ENCODE results near the gene INSR.

INSR gene

DNA sequence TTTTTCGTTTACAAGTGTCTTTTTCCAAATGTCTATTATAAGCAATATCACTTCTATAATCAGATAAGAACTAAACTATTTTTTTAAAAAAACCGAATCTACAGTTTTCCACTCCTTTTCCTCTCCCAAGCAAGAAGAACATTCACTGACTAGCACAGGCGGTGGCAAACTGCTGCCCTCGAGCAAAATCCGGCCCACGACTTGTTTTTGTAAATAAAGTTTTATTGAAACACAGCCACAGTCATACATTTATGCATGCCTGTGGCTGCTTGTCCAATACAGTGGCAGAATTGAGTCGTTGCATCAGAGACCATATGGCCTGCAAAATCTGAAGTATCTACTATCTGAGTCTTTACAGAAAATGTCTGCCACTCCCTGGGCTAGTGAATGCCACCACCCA lies 27.4 kb downstream of the INSR start:
- no peak overlapping the region for H3K9ac ChIP-seq (ENCODE audit: low read length)
- H3K79me2 ChIP-seq (ENCODE audit: low read length): no peaks in the 10 kb centered on the region
- TF ChIP-seq, protein P1, sequence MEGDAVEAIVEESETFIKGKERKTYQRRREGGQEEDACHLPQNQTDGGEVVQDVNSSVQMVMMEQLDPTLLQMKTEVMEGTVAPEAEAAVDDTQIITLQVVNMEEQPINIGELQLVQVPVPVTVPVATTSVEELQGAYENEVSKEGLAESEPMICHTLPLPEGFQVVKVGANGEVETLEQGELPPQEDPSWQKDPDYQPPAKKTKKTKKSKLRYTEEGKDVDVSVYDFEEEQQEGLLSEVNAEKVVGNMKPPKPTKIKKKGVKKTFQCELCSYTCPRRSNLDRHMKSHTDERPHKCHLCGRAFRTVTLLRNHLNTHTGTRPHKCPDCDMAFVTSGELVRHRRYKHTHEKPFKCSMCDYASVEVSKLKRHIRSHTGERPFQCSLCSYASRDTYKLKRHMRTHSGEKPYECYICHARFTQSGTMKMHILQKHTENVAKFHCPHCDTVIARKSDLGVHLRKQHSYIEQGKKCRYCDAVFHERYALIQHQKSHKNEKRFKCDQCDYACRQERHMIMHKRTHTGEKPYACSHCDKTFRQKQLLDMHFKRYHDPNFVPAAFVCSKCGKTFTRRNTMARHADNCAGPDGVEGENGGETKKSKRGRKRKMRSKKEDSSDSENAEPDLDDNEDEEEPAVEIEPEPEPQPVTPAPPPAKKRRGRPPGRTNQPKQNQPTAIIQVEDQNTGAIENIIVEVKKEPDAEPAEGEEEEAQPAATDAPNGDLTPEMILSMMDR (IDR thresholded peaks at IDR 0.05; ENCODE audit: low read depth, low read length): no peak
- TF ChIP-seq EZH2phosphoT487 (IDR thresholded peaks at IDR 0.05; ENCODE audit: low read depth): no peak
- H3K4me2 ChIP-seq (ENCODE audit: low read length): no peak overlapping the region
- H3K27me3 ChIP-seq (ENCODE audit: low read depth, low read length): no peaks in the 10 kb centered on the region
- H4K20me1 ChIP-seq (ENCODE audit: insufficient read depth, low read length): no peaks in the 10 kb centered on the region
- no peaks in the 10 kb centered on the region for H3K9me3 ChIP-seq (ENCODE audit: insufficient read depth, low read length)
- H3K27ac ChIP-seq (ENCODE audit: low read length): no peak overlapping the region
- no peak overlapping the region for H3K4me3 ChIP-seq (ENCODE audit: low read length)
- no peak overlapping the region for H2AFZ ChIP-seq (ENCODE audit: low read depth, low read length)
- no peaks in the 10 kb centered on the region for H3K4me1 ChIP-seq (ENCODE audit: low read length)
- no peaks in the 10 kb centered on the region for H3K36me3 ChIP-seq (replicated peaks; ENCODE audit: low read depth, low read length)

DNA sequence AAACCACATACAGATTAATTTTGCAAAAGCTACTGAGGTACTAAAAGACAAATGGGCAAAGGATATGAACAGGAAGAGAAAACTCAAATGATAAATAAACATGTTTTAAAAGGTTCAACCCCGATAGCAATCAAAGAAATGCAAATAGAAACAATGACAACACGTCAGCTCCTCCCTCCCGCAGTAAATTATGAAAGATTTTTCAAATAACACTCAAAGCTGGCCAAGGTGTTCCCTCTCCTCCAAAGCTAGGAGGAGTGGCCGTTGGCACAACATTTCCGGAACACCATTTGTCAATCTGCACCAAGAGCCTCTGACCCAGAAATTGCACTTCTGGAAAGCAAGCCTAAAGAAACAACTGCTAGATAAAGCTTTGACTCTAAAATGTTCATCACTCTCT lies 28.3 kb downstream of the INSR start:
- no peak overlapping the region for H3K4me3 ChIP-seq (ENCODE audit: low read length)
- no peaks in the 10 kb centered on the region for H4K20me1 ChIP-seq (ENCODE audit: insufficient read depth, low read length)
- H3K27ac ChIP-seq (ENCODE audit: low read length): no peak overlapping the region
- H2AFZ ChIP-seq (ENCODE audit: low read depth, low read length): no peak overlapping the region
- no peaks in the 10 kb centered on the region for H3K4me1 ChIP-seq (ENCODE audit: low read length)
- H3K4me2 ChIP-seq (ENCODE audit: low read length): no peak overlapping the region
- no peaks in the 10 kb centered on the region for H3K36me3 ChIP-seq (replicated peaks; ENCODE audit: low read depth, low read length)
- no peak overlapping the region for H3K9ac ChIP-seq (ENCODE audit: low read length)
- H3K79me2 ChIP-seq (ENCODE audit: low read length): no peaks in the 10 kb centered on the region
- TF ChIP-seq, protein P1 (IDR thresholded peaks at IDR 0.05; ENCODE audit: low read depth, low read length): no peak
- TF ChIP-seq EZH2phosphoT487 (IDR thresholded peaks at IDR 0.05; ENCODE audit: low read depth): no peak
- H3K27me3 ChIP-seq (ENCODE audit: low read depth, low read length): no peaks in the 10 kb centered on the region
- H3K9me3 ChIP-seq (ENCODE audit: insufficient read depth, low read length): no peaks in the 10 kb centered on the region

DNA sequence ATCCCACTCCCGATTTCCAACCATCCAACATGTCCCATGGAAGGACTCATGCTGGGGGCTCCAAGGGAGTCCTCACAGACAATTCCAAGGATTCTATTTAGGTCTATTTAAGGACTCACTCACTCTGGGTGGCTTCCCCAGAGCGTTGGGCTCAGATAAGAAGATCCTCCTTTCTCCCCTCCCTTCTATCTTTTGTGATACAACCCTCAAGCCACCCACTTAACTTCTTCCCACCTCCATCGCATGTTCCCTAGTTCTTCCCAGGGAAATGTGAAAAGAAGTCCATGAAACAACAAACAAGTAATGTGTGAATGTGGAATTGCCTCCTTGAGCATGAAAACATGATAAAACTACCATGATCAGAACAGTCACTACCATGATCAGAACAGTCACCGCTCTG lies 29.4 kb downstream of the INSR start:
- Histone ChIP-seq H3K27me3 (ENCODE audit: low read depth, low read length) (0 out of 2 replicates have a peak, but pooled peaks cover 5% of the 10 kb centered on the region), H3K79me2 (ENCODE audit: low read length) (no peaks in the 10 kb centered on the region), H3K9ac (ENCODE audit: low read length) (no peak overlapping the region), H3K27ac (ENCODE audit: low read length) (no peak overlapping the region), H2AFZ (ENCODE audit: low read depth, low read length) (no peak overlapping the region), H3K4me1 (ENCODE audit: low read length) (no peaks in the 10 kb centered on the region), H3K4me2 (ENCODE audit: low read length) (no peak overlapping the region), H3K9me3 (ENCODE audit: insufficient read depth, low read length) (no peaks in the 10 kb centered on the region), H4K20me1 (ENCODE audit: insufficient read depth, low read length) (no peaks in the 10 kb centered on the region), H3K4me3 (ENCODE audit: low read length) (no peak overlapping the region), H3K36me3 (replicated peaks; ENCODE audit: low read depth, low read length) (no peaks in the 10 kb centered on the region)
- TF ChIP-seq, protein P1 (IDR thresholded peaks at IDR 0.05; ENCODE audit: low read depth, low read length): no peak
- no peak for TF ChIP-seq EZH2phosphoT487 (IDR thresholded peaks at IDR 0.05; ENCODE audit: low read depth)

DNA sequence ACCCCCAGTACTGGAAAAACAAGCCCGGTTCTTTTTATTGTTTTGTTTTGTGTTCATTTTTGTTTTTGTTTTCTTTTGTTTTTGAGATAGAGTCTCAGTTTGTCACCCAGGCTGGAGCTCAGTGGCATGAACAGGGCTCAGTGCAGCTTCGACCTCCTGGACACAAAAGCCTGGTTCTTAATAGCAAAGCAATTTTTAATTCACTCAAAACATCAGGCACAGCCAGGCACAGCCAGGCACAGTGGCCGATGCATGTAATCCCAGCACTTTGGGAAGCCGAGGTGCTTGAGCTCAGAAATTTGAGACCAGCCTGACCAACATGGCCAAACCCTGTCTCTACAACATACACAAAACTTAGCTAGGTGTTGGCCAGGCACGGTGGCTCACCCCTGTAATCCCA lies 30.7 kb downstream of the INSR start:
- no peak overlapping the region for H3K4me3 ChIP-seq (ENCODE audit: low read length)
- no peaks in the 10 kb centered on the region for H4K20me1 ChIP-seq (ENCODE audit: insufficient read depth, low read length)
- no peak overlapping the region for H2AFZ ChIP-seq (ENCODE audit: low read depth, low read length)
- no peaks in the 10 kb centered on the region for H3K79me2 ChIP-seq (ENCODE audit: low read length)
- H3K4me2 ChIP-seq (ENCODE audit: low read length): no peak overlapping the region
- H3K27ac ChIP-seq (ENCODE audit: low read length): no peak overlapping the region
- no peaks in the 10 kb centered on the region for H3K4me1 ChIP-seq (ENCODE audit: low read length)
- H3K9me3 ChIP-seq (ENCODE audit: insufficient read depth, low read length): no peaks in the 10 kb centered on the region
- no peaks in the 10 kb centered on the region for H3K36me3 ChIP-seq (replicated peaks; ENCODE audit: low read depth, low read length)
- H3K9ac ChIP-seq (ENCODE audit: low read length): no peak overlapping the region
- H3K27me3 ChIP-seq (ENCODE audit: low read depth, low read length): 0 out of 2 replicates have a peak, but pooled peaks cover 5% of the 10 kb centered on the region
- TF ChIP-seq EZH2phosphoT487 (IDR thresholded peaks at IDR 0.05; ENCODE audit: low read depth): no peak
- TF ChIP-seq, protein P1 (IDR thresholded peaks at IDR 0.05; ENCODE audit: low read depth, low read length): no peak
